Kidney glomerular epithelial cell (primary cell): ENCODE measurements around the gene BPGM.
"Not testable (repeated sequence)": the region's sequence is repeated elsewhere in the genome, so short reads cannot be mapped to it uniquely, and the experiment has no call there.

Source experiments
- DNase-seq: peaks from one replicate; lab custom pipeline; 2025; lab: John Stamatoyannopoulos, UW

Gene BPGM

GRCh38 chr7:134632052-134632451, 14.6 kb upstream of the BPGM start:
- DNase-seq: no peak

- DNase-seq: peak; percentile 61
Measured at GRCh38 chr7:134632937-134633540, 13.6 kb upstream of the BPGM start.

- DNase-seq: peak; percentile 24
Measured at GRCh38 chr7:134636008-134636449, 10.6 kb upstream of the BPGM start.

- no peak for DNase-seq
Measured at GRCh38 chr7:134637441-134637840, 9.2 kb upstream of the BPGM start.

- DNase-seq: no peak
Measured at GRCh38 chr7:134637934-134638719, 8.5 kb upstream of the BPGM start.

- no peak for DNase-seq
Measured at GRCh38 chr7:134639061-134639460, 7.6 kb upstream of the BPGM start.

- no peak for DNase-seq
Measured at GRCh38 chr7:134639683-134640279, 6.9 kb upstream of the BPGM start.

GRCh38 chr7:134640842-134641715, 5.6 kb upstream of the BPGM start:
- no peak for DNase-seq

- DNase-seq: not testable (repeated sequence)
Measured at GRCh38 chr7:134641981-134642380, 4.7 kb upstream of the BPGM start.

GRCh38 chr7:134643131-134643530, 3.5 kb upstream of the BPGM start:
- DNase-seq: peak; percentile 41

GRCh38 chr7:134645478-134645877, 1.2 kb upstream of the BPGM start:
- no peak for DNase-seq

GRCh38 chr7:134645935-134646334, 718 bp upstream of the BPGM start:
- no peak for DNase-seq

- no peak for DNase-seq
Measured at GRCh38 chr7:134648456-134648855, 1.8 kb downstream of the BPGM start.

- no peak for DNase-seq
Measured at GRCh38 chr7:134649226-134649775, 2.6 kb downstream of the BPGM start.

- no peak for DNase-seq
Measured at GRCh38 chr7:134651991-134652390, 5.3 kb downstream of the BPGM start.

- no peak for DNase-seq
Measured at GRCh38 chr7:134654104-134654775, 7.6 kb downstream of the BPGM start.

- no peak for DNase-seq
Measured at GRCh38 chr7:134657526-134657925, 10.9 kb downstream of the BPGM start.

GRCh38 chr7:134660242-134660785, 13.7 kb downstream of the BPGM start:
- DNase-seq: no peak

- peak; percentile 65 for DNase-seq
Measured at GRCh38 chr7:134660961-134661376, 14.3 kb downstream of the BPGM start.

- no peak for DNase-seq
Measured at GRCh38 chr7:134662166-134662870, 15.7 kb downstream of the BPGM start.

- no peak for DNase-seq
Measured at GRCh38 chr7:134662871-134663205, 16.2 kb downstream of the BPGM start.
